HL-60/S4 treated with retinoic acid at 250 ng/mL for 4 days and 3 days (cell line): ENCODE results near the gene TMEM138.

Experiments used
- in situ Hi-C: fragments of 300-500 bp; cut with MboI; formaldehyde crosslinking; loops from 2 replicates; pipeline ENCODE4 v1.7.0; 2022; ENCODE audit warnings: low sequenced_read_pairs

TMEM138 gene

GRCh38 chr11:61361741-61362541, at the start of gene TMEM138, which contains the start of gene CYB561A3:
TMEM138 (plus strand) TSS chr11:61362374; CDS start chr11:61364391, 2,017 bp downstream.
CYB561A3 (minus strand) TSS chr11:61361882; CDS start chr11:61356713, 5,169 bp downstream.
- in situ Hi-C loops, result no loop called here

- in situ Hi-C loops, result no loop called here
These were observed 46.9 kb upstream of the TMEM138 start for GRCh38 chr11:61315260-61315659.

GRCh38 chr11:61325649-61326414, 36.3 kb upstream of the TMEM138 start:
- in situ Hi-C loops, result no loop called here

GRCh38 chr11:61327669-61328071, 34.5 kb upstream of the TMEM138 start:
- in situ Hi-C loops, result no loop called here

GRCh38 chr11:61328351-61328750, 33.8 kb upstream of the TMEM138 start:
- in situ Hi-C loops, result no loop called here

- in situ Hi-C loops, result no loop called here
These were observed 32.3 kb upstream of the TMEM138 start for GRCh38 chr11:61329871-61330270.

GRCh38 chr11:61331651-61332050, 30.5 kb upstream of the TMEM138 start:
- in situ Hi-C loops, result no loop called here

GRCh38 chr11:61332281-61332796, 29.8 kb upstream of the TMEM138 start:
- in situ Hi-C loops, result no loop called here

- in situ Hi-C loops, result no loop called here
These were observed 29.2 kb upstream of the TMEM138 start, which contains the start of the genes DDB1 and TKFC for GRCh38 chr11:61332797-61333549. DDB1 (minus strand) TSS chr11:61333105; CDS start chr11:61332968, 137 bp downstream. TKFC (plus strand) TSS chr11:61333228; CDS start chr11:61334729, 1,501 bp downstream.

- in situ Hi-C loops, result no loop called here
These were observed 28.4 kb upstream of the TMEM138 start for GRCh38 chr11:61333550-61334433.

GRCh38 chr11:61334434-61335354, 27.5 kb upstream of the TMEM138 start:
- in situ Hi-C loops, result no loop called here

- in situ Hi-C loops, result no loop called here
These were observed 26.8 kb upstream of the TMEM138 start for GRCh38 chr11:61335355-61335710.

- in situ Hi-C loops, result no loop called here
These were observed 25.8 kb upstream of the TMEM138 start for GRCh38 chr11:61336171-61336935.

- in situ Hi-C loops, result no loop called here
These were observed 24.3 kb upstream of the TMEM138 start for GRCh38 chr11:61337706-61338470.

GRCh38 chr11:61338783-61339489, 23.2 kb upstream of the TMEM138 start:
- in situ Hi-C loops, result no loop called here

- in situ Hi-C loops, result no loop called here
These were observed 22.7 kb upstream of the TMEM138 start for GRCh38 chr11:61339490-61339878.

GRCh38 chr11:61340979-61341378, 21.2 kb upstream of the TMEM138 start:
- in situ Hi-C loops, result no loop called here
